ENCODE data around the gene FGFBP1. TPM values are rescaled to one million over a fixed set of nuclear protein-coding genes. Genes with fewer than 3 reads are reported as not detected.

FGFBP1 gene
- total RNA-seq, 1 experiment from 2014 or later = 133 TPM

DNA sequence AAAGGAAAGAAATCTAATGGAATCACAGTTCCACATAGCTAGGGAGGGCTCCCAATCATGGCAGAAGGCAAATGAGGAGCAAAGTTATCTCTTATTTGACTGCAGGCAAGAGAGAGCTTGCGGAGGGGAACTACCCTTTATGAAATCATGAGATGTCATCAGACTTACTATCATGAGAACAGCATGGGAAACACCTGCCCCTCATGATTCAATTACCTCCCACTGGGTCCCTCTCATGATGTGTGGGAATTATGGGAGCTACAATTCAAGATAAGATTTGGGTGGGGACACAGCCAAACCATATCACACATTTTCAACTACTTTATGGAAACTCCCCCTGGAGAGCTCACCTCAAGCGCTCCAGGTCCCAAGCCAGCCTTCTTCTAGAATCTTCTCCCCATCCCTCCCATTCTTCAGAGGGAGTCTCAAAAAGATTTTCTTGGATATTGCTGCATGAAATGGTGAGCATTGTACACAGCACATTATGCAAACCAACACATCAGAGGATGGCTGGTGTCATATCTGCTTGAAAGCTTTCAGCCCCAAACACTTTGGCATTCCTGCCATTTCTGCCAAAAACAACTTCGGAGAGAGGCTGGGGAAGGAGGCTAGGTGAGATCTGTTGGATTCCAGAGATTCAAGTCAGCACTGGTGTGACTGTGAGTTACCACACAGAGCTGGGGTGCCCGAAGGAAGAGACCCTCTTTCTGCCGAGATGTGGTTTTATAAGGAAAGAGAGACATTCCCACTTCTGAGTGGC, 6.9 kb downstream of the FGFBP1 start:
- Histone ChIP-seq H3K27me3 (ENCODE audit: low read length) (no peaks in the 10 kb centered on the region), H3K36me3 (ENCODE audit: low read depth, low read length) (peaks cover 7% of the 10 kb centered on the region), H3F3A (ENCODE audit: low read length, unreplicated experiment) (no peaks in the 10 kb centered on the region), H3K4me1 (ENCODE audit: insufficient read depth, low read length) (peaks cover 20% of the 10 kb centered on the region; the same call in 1 of the 2 replicates), H3K9me2 (replicated peaks; ENCODE audit: low read length) (no peaks in the 10 kb centered on the region), H2AFZ (ENCODE audit: low read length) (no peak overlapping the region), H3K27ac (ENCODE audit: low read length) (no peak overlapping the region), H3K4me3 (ENCODE audit: low read length) (no peak overlapping the region), H4K20me1 (ENCODE audit: low read length) (no peaks in the 10 kb centered on the region), H3K79me2 (ENCODE audit: low read length) (peaks cover 14% of the 10 kb centered on the region), H3K9me3 (ENCODE audit: low read length) (no peaks in the 10 kb centered on the region), H3K4me2 (ENCODE audit: low read length) (no peak overlapping the region), H3K9ac (ENCODE audit: low read length) (no peak overlapping the region)
- BruUV-seq (replicated peaks) = no TSS peak
- ChIA-PET POLR2A (ENCODE audit: unreplicated experiment) (no interaction called here), CTCF (no interaction called here)
- ATAC-seq (no peak), DNase-seq (no peak)
- no peak for TF ChIP-seq EZH2 (IDR thresholded peaks at IDR 0.05; ENCODE audit: low read length, unreplicated experiment)
- TF ChIP-seq EZH2phosphoT487 (IDR thresholded peaks at IDR 0.05; ENCODE audit: borderline replicate concordance, low read length) = no peak
- TF ChIP-seq, protein P1, sequence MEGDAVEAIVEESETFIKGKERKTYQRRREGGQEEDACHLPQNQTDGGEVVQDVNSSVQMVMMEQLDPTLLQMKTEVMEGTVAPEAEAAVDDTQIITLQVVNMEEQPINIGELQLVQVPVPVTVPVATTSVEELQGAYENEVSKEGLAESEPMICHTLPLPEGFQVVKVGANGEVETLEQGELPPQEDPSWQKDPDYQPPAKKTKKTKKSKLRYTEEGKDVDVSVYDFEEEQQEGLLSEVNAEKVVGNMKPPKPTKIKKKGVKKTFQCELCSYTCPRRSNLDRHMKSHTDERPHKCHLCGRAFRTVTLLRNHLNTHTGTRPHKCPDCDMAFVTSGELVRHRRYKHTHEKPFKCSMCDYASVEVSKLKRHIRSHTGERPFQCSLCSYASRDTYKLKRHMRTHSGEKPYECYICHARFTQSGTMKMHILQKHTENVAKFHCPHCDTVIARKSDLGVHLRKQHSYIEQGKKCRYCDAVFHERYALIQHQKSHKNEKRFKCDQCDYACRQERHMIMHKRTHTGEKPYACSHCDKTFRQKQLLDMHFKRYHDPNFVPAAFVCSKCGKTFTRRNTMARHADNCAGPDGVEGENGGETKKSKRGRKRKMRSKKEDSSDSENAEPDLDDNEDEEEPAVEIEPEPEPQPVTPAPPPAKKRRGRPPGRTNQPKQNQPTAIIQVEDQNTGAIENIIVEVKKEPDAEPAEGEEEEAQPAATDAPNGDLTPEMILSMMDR (conservative IDR thresholded peaks at IDR 0.05; ENCODE audit: low read depth, low read length) = no peak
- intact Hi-C loops (cut with micrococcal nuclease) = no loop called here

DNA sequence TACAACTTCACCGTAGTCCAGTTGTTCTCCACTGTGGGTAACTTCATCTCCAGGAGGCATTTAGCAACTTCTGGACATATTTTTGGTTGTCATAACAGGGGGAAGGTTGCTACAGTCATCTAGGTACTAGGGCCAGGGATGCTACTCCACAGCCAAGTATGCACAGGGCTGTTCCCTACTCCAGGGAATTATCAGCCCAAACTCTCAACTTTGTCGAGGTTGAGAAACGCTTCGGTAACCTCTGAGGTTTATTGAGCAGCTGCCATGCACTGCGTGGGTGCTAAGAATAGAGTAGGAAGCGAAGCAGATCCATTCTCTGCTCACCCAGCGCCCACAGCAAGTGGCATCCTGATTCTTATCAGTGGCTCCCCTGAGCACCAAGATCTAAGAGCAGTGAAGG, 8.2 kb downstream of the FGFBP1 start:
- Histone ChIP-seq H3K4me3 (ENCODE audit: low read length) (no peak overlapping the region), H3K4me1 (ENCODE audit: insufficient read depth, low read length) (0 out of 2 replicates have a peak, but pooled peaks cover 9% of the 10 kb centered on the region), H3K9me3 (ENCODE audit: low read length) (no peaks in the 10 kb centered on the region), H3F3A (ENCODE audit: low read length, unreplicated experiment) (no peaks in the 10 kb centered on the region), H2AFZ (ENCODE audit: low read length) (no peak overlapping the region), H3K9ac (ENCODE audit: low read length) (no peak overlapping the region), H3K27ac (ENCODE audit: low read length) (no peak overlapping the region), H3K9me2 (replicated peaks; ENCODE audit: low read length) (no peaks in the 10 kb centered on the region), H3K27me3 (ENCODE audit: low read length) (no peaks in the 10 kb centered on the region), H4K20me1 (ENCODE audit: low read length) (no peaks in the 10 kb centered on the region), H3K4me2 (ENCODE audit: low read length) (no peak overlapping the region), H3K36me3 (ENCODE audit: low read depth, low read length) (peaks cover under 1% of the 10 kb centered on the region; the same call in 1 of the 2 replicates), H3K79me2 (ENCODE audit: low read length) (peaks cover 1% of the 10 kb centered on the region; the same call in 1 of the 2 replicates)
- CTCF ChIA-PET = no interaction called here
- TF ChIP-seq, protein P1 (conservative IDR thresholded peaks at IDR 0.05; ENCODE audit: low read depth, low read length) = no peak
- TF ChIP-seq EZH2 (IDR thresholded peaks at IDR 0.05; ENCODE audit: low read length, unreplicated experiment) (no peak), EZH2phosphoT487 (IDR thresholded peaks at IDR 0.05; ENCODE audit: borderline replicate concordance, low read length) (no peak)
- BruUV-seq (replicated peaks) = no TSS peak
- DNase-seq (no peak), ATAC-seq (no peak)
- POLR2A ChIA-PET (ENCODE audit: unreplicated experiment) = no interaction called here
- intact Hi-C loops (cut with micrococcal nuclease) = no loop called here

DNA sequence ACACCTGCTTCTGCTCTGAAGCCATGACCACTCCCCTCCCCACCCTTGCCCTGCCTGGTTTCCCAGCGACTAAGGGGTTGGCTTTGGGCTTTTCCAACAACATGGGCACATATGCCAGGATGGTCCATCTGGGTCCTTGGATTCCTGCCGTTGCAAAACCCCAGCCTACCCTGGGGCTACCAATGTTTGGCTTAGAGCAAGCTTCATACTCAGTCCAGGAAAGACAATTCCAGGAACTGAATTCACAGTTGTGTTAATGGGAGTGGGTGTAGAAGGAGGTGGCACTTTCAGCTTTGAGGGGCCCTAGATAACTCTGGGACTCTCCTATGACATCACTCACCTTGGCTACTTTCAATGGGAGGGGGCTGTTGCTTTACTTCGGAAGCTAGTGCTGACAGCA, 9.0 kb downstream of the FGFBP1 start:
- no peak for TF ChIP-seq EZH2 (IDR thresholded peaks at IDR 0.05; ENCODE audit: low read length, unreplicated experiment)
- no peak for TF ChIP-seq EZH2phosphoT487 (IDR thresholded peaks at IDR 0.05; ENCODE audit: borderline replicate concordance, low read length)
- TF ChIP-seq, protein P1 (conservative IDR thresholded peaks at IDR 0.05; ENCODE audit: low read depth, low read length) = no peak
- CTCF ChIA-PET = no interaction called here

More for the DNA sequence above, 9.0 kb downstream of the FGFBP1 start:
- H3K9ac ChIP-seq (ENCODE audit: low read length) = no peak overlapping the region
- H3K79me2 ChIP-seq (ENCODE audit: low read length) = no peaks in the 10 kb centered on the region
- H3K4me1 ChIP-seq (ENCODE audit: insufficient read depth, low read length) = 0 out of 2 replicates have a peak, but pooled peaks cover under 1% of the 10 kb centered on the region
- no peaks in the 10 kb centered on the region for H3F3A ChIP-seq (ENCODE audit: low read length, unreplicated experiment)
- no TSS peak for BruUV-seq (replicated peaks)
- H3K4me2 ChIP-seq (ENCODE audit: low read length) = no peak overlapping the region
- H3K9me2 ChIP-seq (replicated peaks; ENCODE audit: low read length) = no peaks in the 10 kb centered on the region
- no peak overlapping the region for H3K27ac ChIP-seq (ENCODE audit: low read length)
- POLR2A ChIA-PET (ENCODE audit: unreplicated experiment) = no interaction called here
- H3K36me3 ChIP-seq (ENCODE audit: low read depth, low read length) = no peaks in the 10 kb centered on the region
- H3K4me3 ChIP-seq (ENCODE audit: low read length) = no peak overlapping the region
- DNase-seq (no peak), ATAC-seq (no peak)
- no peaks in the 10 kb centered on the region for H3K9me3 ChIP-seq (ENCODE audit: low read length)
- no peaks in the 10 kb centered on the region for H4K20me1 ChIP-seq (ENCODE audit: low read length)
- no peaks in the 10 kb centered on the region for H3K27me3 ChIP-seq (ENCODE audit: low read length)
- intact Hi-C loops (cut with micrococcal nuclease) = no loop called here
- no peak overlapping the region for H2AFZ ChIP-seq (ENCODE audit: low read length)
